GM12891 (cell line): ENCODE data around the gene TAS2R19.

Experiments
- POLR2A ChIP-seq: IDR thresholded peaks from 2 replicates; pipeline ENCODE4 v1.6.1; 2011; ENCODE audit warnings: low read depth, low read length, control low read depth
- POLR2AphosphoS5 ChIP-seq: IDR thresholded peaks from 2 replicates; pipeline ENCODE4 v1.6.1; 2011; ENCODE audit warnings: low read depth, low read length, control low read depth
- SPI1 ChIP-seq: IDR thresholded peaks from 2 replicates; pipeline ENCODE4 v1.6.1; 2011; ENCODE audit warnings: low read depth, low read length, control low read depth
- TAF1 ChIP-seq: IDR thresholded peaks from 2 replicates; pipeline ENCODE4 v1.6.1; 2011; ENCODE audit warnings: low read depth, low read length, control low read depth

- TF ChIP-seq POLR2A (no peak), POLR2AphosphoS5 (no peak), SPI1 (no peak), TAF1 (no peak)
These were observed 45.1 kb upstream of the TAS2R19 start for GRCh38 chr12:11067514-11067913.
